Islet precursor cell (in vitro differentiated cells): ENCODE data around the gene FAM216A.
"Not testable (repeated sequence)": the region's sequence is repeated elsewhere in the genome, so short reads cannot be mapped to it uniquely, and the experiment has no call there.

ENCODE experiments used
- DNase-seq: peaks from one replicate; pipeline ENCODE4 v3.0.0-alpha.2; 2018

Gene FAM216A

GRCh38 chr12:110501752-110502738, 33.4 kb downstream of the FAM216A start, which contains the start of the genes RAD9B and VPS29:
TSS of gene RAD9B (plus strand) at chr12:110502331. CDS start at chr12:110502338, 7 bp downstream.
TSS of gene VPS29 (minus strand) at chr12:110502111. CDS start at chr12:110502051, 60 bp downstream.
- peak; percentile 100 for DNase-seq

GRCh38 chr12:110503432-110503831, 34.8 kb downstream of the FAM216A start:
- DNase-seq: no peak

- no peak for DNase-seq
These were observed 36.7 kb downstream of the FAM216A start for GRCh38 chr12:110505332-110505731.

- DNase-seq: no peak
These were observed 39.5 kb downstream of the FAM216A start for GRCh38 chr12:110508071-110508586.

- DNase-seq: no peak
These were observed 45.2 kb downstream of the FAM216A start for GRCh38 chr12:110513842-110514241.

GRCh38 chr12:110514363-110514762, 45.7 kb downstream of the FAM216A start:
- DNase-seq: no peak

GRCh38 chr12:110516995-110517394, 48.4 kb downstream of the FAM216A start:
- no peak for DNase-seq

DNA sequence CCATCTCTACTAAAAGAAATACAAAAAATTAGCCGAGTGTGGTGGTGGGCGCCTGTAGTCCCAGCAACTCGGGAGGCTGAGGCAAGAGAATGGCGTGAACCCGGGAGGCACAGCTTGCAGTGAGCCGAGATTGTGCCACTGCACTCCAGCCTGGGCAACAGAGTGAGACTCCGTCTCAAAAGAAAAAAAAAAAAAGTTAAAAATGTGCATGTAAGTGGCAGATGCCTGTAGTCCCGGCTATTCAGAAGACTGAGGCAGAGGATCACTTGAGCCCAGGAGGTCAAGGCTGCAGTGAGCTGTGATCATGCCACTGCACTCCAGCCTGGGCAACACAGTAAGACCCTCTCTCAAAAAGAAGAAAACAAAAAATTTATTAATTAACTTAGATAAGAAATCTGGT, 49.4 kb downstream of the FAM216A start:
- not testable (repeated sequence) for DNase-seq

GRCh38 chr12:110520876-110521712, 52.4 kb downstream of the FAM216A start:
- DNase-seq: not testable (repeated sequence)

- no peak for DNase-seq
These were observed 59.7 kb downstream of the FAM216A start for GRCh38 chr12:110528277-110528839.

DNA sequence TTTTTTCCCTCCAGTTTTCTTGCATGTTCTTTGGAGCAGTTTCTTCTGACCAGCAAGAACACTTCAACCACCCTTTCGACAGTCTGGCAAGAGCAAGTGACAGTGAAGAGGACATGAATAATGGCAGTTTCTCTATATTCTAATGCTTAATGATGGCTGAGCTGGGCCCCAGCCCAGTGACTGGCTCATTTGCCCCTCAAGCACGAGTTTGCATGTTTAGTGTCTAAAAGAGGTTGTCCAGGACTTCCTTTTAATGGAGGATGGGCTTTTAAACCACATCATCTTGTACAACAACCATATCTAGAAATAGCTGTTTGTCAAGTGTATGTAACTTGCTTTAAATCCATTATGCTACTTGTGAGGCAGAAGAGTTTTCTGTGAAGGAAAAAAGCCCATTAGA, 61.9 kb downstream of the FAM216A start:
- no peak for DNase-seq

DNA sequence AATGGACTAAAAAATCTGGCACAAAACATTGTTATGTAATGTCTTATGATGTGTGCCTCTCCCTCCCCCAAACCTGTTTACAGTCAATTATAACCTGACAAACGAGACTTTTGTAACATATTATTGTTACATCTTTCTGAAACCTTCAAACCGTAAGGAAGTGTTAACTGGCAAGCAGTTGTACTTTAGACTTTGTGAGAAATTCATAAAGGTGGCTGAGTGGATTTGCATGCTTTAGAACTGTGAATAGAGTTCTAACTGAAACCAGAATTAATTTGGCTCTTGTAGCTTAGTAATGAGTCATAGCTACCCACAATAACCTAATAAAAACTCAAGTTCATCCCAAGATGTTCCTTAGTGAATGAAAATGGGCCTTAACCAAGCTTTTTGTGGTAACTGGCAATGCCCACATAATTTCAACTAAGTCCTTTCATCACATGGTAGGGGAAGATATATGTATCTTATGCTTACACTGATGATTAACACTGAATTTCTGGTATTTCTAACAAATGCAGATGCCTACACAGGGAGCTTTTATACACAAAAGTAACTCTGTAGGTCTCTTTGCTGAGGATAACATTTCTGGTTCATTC, 63.2 kb downstream of the FAM216A start:
- DNase-seq: no peak

GRCh38 chr12:110532644-110533043, 64.0 kb downstream of the FAM216A start:
- no peak for DNase-seq

DNA sequence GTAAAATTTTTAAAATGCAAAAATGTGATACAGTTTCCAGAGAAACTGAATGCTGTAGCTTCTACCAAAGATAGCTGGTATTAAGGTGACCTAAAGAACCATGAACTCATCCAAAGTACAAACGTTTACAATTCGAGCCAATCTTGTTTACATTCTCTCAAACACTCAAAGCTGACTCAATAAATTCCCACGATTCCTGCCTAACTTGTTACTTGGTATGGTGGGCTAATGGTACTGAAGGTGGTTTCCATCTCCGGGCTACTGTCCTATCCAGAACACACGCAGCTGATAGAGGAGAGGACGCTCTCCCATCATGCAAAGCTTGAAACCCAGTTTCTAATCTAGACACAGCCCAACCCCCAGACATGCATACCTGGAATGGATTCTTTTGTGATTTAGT, 65.0 kb downstream of the FAM216A start:
- no peak for DNase-seq

DNA sequence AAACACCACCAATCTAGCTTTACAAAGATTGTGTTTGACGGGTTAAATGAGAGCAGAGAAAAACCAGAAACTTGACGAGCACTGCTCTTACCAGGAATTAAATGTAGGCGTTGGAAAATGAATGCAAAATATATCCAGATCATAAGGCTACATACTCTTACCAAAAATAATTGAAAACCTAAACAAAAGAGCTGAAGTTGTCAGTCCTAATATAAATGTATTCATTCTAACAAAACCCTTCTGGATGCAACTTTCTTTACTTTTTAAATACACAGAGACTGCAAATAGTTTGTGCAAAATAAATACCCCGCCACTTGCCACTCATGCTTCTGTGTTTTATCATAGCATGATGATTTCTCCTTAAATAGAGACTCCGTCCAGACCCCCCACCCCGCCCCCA, 66.2 kb downstream of the FAM216A start:
- DNase-seq: no peak

GRCh38 chr12:110536834-110537604, 68.4 kb downstream of the FAM216A start:
- no peak for DNase-seq

- DNase-seq: no peak
These were observed 69.2 kb downstream of the FAM216A start for GRCh38 chr12:110537605-110538409.

DNA sequence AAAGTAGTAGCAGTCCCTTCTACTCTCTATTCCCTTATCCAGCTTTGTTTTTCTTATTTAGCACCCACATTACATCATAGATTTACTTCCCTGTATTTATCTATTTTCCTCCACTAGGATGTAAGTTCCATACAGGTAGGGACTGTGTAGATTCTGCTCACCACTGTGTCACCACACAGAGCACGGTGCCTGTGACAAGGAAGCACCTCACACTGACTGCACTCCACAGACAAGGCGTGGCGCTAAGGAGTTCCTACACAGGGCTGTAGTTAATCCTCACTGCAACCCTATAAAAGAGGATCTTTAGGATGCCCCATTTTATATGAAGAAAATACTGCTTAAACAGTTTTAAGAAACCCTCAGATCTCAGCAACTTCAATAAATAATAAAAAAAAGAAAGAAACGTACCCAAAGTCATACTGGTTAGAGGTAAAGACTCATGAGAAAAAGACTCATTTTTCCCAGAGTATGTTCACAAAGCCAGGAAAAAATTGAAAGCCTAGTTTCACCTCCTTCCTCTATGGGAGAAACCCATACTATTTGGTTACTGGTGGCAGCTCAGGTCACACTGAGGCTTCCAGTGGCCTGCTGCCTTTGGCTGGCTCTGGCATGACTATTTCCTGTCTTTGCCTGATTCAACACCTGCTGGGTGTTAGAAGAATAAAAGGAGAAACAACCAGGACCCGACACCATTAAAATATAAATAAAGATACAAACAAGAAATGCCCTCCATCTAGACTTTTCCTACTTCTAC, 70.4 kb downstream of the FAM216A start:
- no peak for DNase-seq
